Thyroid gland (tissue), 4 donors: ENCODE results near the gene FOXJ3. TPM values are rescaled to one million over a fixed set of nuclear protein-coding genes. Genes with fewer than 3 reads are reported as not detected.

Source experiments
- DNase-seq, 2 donors: peaks; one replicate each; pipeline ENCODE4 v3.0.0-alpha.2; 2019
- H3K27ac ChIP-seq, 3 donors: fragments of 200-600 bp; sonication (generic); 1 replicate in 2 of 3; 2 replicates in 1 of 3; pipeline ENCODE4 v1.5.1; 2016 to 2019; ENCODE audit warnings: mild to moderate bottlenecking in 1 of 3, moderate library complexity in 1 of 3
- H3K27me3 ChIP-seq: fragments of 200-600 bp; sonication (generic); one replicate; pipeline ENCODE4 v1.5.1; 2019
- H3K36me3 ChIP-seq, 2 donors: fragments of 200-600 bp; sonication (generic); one replicate each; pipeline ENCODE4 v1.5.1; 2016 to 2019
- H3K4me1 ChIP-seq, 2 donors: fragments of 200-600 bp; sonication (generic); one replicate each; pipeline ENCODE4 v1.5.1; 2017 to 2019
- H3K4me3 ChIP-seq, 3 donors: fragments of 200-600 bp; sonication (generic); replicated peaks in 1 of 3; 1 replicate in 2 of 3; 2 replicates in 1 of 3; pipeline ENCODE4 v1.5.1; 2016; ENCODE audit warnings: mild to moderate bottlenecking in 1 of 3
- H3K9me3 ChIP-seq: fragments of 200-600 bp; sonication (generic); one replicate; pipeline ENCODE4 v1.5.1; 2017
- CTCF ChIP-seq, 6 experiments: fragments of 200-600 bp in 3 of 6; fragments of 450-650 bp in 3 of 6; sonication (generic) in 3 of 6; IDR thresholded peaks; one replicate each; pipeline ENCODE4 v1.5.1; 2016 to 2019; ENCODE audit warnings: antibody characterized with exemption in 6 of 6, mild to moderate bottlenecking in 2 of 6, inconsistent platforms in 1 of 6, moderate library complexity in 1 of 6
- POLR2A ChIP-seq, 2 donors: fragments of 450-650 bp; IDR thresholded peaks; one replicate each; pipeline ENCODE4 v1.6.1; 2017; ENCODE audit warnings: antibody characterized with exemption in 2 of 2, mild to moderate bottlenecking in 2 of 2, moderate library complexity in 1 of 2
- WGBS, 2 donors: methylation state at CpG; one replicate each; pipeline ENCODE4 v1.1.5; 2017; 5-methylcytosine and 5-hydroxymethylcytosine counted together
- intact Hi-C: fragments of 100-400 bp; cut with DNase I; formaldehyde crosslinking; loops from one replicate; pipeline ENCODE4 v1.15.1; 2023
- total RNA-seq, 4 donors: library from RNA; depleted of rRNA; stranded (reverse); fragments of >200 nt; gene quantifications; one replicate each; pipeline ENCODE4 v1.2.3, GENCODE V29; 2016

FOXJ3 gene
- total RNA-seq, 4 donors from 2014 or later, result 55.4 to 87.5 (median 81.0) TPM

DNA sequence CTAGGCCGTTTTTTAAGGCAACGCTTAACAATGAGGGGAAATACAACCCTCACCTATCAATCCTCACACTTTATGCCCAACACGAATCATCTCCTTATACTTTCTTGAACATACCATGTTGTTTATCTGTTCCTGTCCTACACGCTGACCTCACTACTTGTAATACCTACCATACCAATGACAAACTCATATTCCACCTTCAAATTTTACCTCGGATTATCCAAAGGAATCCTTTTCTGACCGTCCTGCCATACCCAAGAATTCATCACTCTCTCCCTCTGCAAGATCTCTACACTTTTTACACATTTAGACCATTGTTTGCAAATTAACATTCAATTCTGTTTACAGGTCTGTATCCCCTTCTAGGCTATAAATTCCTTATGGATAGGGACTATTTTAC is 106.1 kb downstream of the FOXJ3 start:
- 91 to 94% methylated on average over 6 of the region's 6 CpGs for WGBS, 2 donors
- Histone ChIP-seq H3K27me3 (no peaks in the 10 kb centered on the region), H3K9me3 (no peaks in the 10 kb centered on the region), H3K4me1 (no peaks in the 10 kb centered on the region), H3K27ac (no peak overlapping the region), H3K36me3 (no peaks in the 10 kb centered on the region), H3K4me3 (no peak overlapping the region)
- intact Hi-C loops, result no loop called here
- DNase-seq, result no peak
- TF ChIP-seq CTCF (IDR thresholded peaks at IDR 0.05) (no peak), POLR2A (IDR thresholded peaks at IDR 0.05) (no peak)

GRCh38 chr1:42223036-42223435 is 112.0 kb downstream of the FOXJ3 start:
- H3K27ac ChIP-seq, result no peak overlapping the region
- DNase-seq, result no peak
- H3K27me3 ChIP-seq, result no peaks in the 10 kb centered on the region
- H3K9me3 ChIP-seq, result no peaks in the 10 kb centered on the region
- H3K4me1 ChIP-seq, result peaks cover 4 to 6% of the 10 kb centered on the region in 2 donors
- H3K36me3 ChIP-seq, result no peaks in the 10 kb centered on the region
- no peak overlapping the region for H3K4me3 ChIP-seq
- TF ChIP-seq CTCF (IDR thresholded peaks at IDR 0.05) (no peak), POLR2A (IDR thresholded peaks at IDR 0.05) (no peak)
- WGBS, 2 donors, result 96 to 98% methylated on average over 1 of the region's 1 CpG
- intact Hi-C loops, result no loop called here

DNA sequence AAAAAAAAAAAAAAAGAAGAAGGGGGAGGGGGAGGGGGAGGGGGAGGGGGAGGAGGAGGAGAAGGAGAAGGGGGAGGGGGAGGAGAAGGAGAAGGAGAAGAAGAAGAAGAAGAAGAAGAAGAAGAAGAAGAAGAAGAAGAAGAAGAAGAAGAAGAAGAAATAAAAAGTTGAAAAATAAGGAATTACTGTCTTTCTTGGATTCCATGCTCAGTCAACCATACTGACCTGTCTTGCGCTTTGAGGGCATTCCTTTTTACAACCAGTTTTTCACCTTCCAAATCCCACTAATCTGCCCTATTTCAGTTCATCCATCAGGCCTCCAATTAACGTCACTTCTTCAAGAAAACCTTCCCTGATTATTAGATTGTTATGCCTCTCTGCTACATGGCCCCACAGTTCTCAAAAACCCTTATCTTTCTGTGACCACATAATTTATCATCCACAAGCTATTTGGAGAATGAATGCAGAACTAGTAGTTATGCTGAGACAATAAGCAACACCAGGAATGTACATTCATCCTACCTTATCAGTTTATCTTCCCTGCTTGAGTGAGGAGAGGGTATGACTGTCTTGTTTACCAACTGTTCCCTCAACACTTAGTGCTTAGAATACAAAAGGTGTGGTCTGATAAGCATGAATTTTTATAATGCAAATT is 113.0 kb downstream of the FOXJ3 start:
- intact Hi-C loops, result no loop called here
- no peak overlapping the region for H3K4me3 ChIP-seq
- no peaks in the 10 kb centered on the region for H3K27me3 ChIP-seq
- no peaks in the 10 kb centered on the region for H3K36me3 ChIP-seq
- peaks cover 4 to 6% of the 10 kb centered on the region in 2 donors for H3K4me1 ChIP-seq
- no peak overlapping the region for H3K27ac ChIP-seq
- no peaks in the 10 kb centered on the region for H3K9me3 ChIP-seq
- DNase-seq, result no peak
- 92 to 94% methylated on average over 2 of the region's 2 CpGs for WGBS, 2 donors
- no peak for TF ChIP-seq POLR2A (IDR thresholded peaks at IDR 0.05)
- TF ChIP-seq CTCF (IDR thresholded peaks at IDR 0.05), result no peak

- WGBS, 2 donors, result 95 to 100% methylated on average over 2 of the region's 2 CpGs
- no peak overlapping the region for H3K27ac ChIP-seq
- no peaks in the 10 kb centered on the region for H3K27me3 ChIP-seq
- H3K4me1 ChIP-seq, result peaks cover 4 to 6% of the 10 kb centered on the region in 2 donors
- intact Hi-C loops, result no loop called here
- DNase-seq, result no peak
- no peak overlapping the region for H3K4me3 ChIP-seq
- TF ChIP-seq CTCF (IDR thresholded peaks at IDR 0.05) (no peak), POLR2A (IDR thresholded peaks at IDR 0.05) (no peak)
- H3K9me3 ChIP-seq, result no peaks in the 10 kb centered on the region
- no peaks in the 10 kb centered on the region for H3K36me3 ChIP-seq
Measured at GRCh38 chr1:42221456-42221855, 113.6 kb downstream of the FOXJ3 start.

GRCh38 chr1:42219627-42220026 is 115.4 kb downstream of the FOXJ3 start:
- H3K9me3 ChIP-seq, result no peaks in the 10 kb centered on the region
- no peaks in the 10 kb centered on the region for H3K36me3 ChIP-seq
- WGBS, 2 donors, result 78 to 89% methylated on average over 1 of the region's 1 CpG
- no peak overlapping the region for H3K4me3 ChIP-seq
- intact Hi-C loops, result no loop called here
- no peak overlapping the region for H3K27ac ChIP-seq
- TF ChIP-seq CTCF (IDR thresholded peaks at IDR 0.05) (no peak), POLR2A (IDR thresholded peaks at IDR 0.05) (no peak)
- H3K27me3 ChIP-seq, result no peaks in the 10 kb centered on the region
- H3K4me1 ChIP-seq, result peaks cover 8 to 9% of the 10 kb centered on the region in 2 donors
- DNase-seq, result no peak
